ENCODE data around the gene MBD5. TPM values are rescaled to one million over a fixed set of nuclear protein-coding genes. Genes with fewer than 3 reads are reported as not detected.
A peak's percentile ranks its signal among the peaks of the same experiment; 100 is the strongest.

Gene MBD5
- total RNA-seq, 1 donor from 2014 or later: 72.5 TPM

DNA sequence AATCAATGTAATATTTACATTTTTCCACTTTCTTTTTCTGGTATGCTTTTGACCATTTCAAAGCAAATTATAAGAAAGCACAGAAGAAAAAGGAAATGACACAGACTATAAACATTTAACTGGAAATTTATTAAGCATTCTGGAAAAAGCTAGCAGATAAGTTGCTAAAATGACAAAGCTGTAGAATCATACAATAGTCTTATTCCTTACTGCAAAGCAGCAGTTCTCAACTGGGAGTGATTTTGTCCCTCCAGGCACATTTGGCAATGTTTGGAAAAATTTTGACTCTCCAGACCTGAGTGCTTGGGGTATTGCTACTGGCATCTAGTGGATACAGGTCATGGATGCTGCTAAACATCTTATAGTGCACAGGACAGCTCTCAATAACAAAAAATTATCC is 75.1 kb downstream of the MBD5 start:
- intact Hi-C loops (cut with DNase I): no loop called here
- ATAC-seq: no peak

DNA sequence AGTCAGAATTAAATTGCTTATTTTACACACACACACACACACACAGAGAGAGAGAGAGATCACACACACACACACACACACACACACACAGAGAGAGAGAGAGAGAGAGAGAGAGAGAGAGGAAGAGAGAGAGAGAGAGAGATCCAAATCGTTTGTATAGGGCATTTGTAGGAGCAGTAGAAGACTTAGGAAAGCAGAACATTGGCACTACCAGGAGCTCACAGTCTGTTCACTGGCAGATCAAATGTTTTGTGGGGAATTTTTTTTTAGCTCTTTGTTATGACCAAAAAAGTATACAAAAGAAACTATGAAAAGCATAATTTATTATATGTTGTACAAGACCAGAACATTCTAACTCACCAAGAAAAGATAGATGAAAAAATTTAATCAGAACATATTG is 81.8 kb downstream of the MBD5 start:
- DNase-seq (ENCODE audit: low spot score) (no peak), ATAC-seq (no peak)
- intact Hi-C loops (cut with DNase I): no loop called here

More for the DNA sequence above, 75.1 kb downstream of the MBD5 start:
- no peak for DNase-seq (ENCODE audit: low spot score)

DNA sequence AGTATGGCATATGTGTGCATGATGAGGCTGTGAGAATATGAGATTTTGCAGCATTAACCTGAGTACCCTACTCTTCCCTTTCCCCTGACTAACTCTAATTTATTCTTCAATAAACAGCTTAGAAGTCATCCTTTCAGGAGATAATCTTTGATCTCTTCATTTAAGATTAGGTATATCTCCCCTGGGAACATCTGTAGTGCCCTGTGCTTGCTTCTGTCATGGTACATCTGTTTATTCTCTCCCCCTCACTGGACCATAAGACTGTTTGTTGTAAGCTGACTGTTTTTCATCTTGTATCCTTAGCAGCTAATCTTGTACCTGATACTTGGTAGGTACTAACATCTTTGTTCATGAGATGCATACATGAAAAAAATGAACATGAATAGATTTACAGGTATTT is 83.1 kb downstream of the MBD5 start:
- ATAC-seq (no peak), DNase-seq (ENCODE audit: low spot score) (no peak)
- intact Hi-C loops (cut with DNase I): no loop called here

DNA sequence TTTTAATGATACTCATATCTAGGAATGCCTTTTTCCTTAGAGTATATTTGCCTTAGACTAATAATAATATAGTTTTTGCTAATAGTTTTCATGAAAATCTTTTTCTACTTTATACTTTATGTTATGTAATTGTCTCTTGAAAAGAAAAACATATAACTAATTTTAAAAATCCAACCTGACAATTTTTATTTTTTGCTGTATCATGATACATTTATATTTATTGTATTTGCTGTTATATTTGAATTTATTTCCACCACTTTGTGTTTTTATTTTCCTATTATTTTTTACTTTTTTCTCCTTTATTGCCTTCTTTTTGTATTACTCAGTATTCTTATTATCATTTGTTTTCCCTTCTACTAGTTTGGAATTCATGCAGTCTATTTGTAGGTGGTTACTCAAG is 85.4 kb downstream of the MBD5 start:
- DNase-seq (ENCODE audit: low spot score) (no peak), ATAC-seq (no peak)
- intact Hi-C loops (cut with DNase I): no loop called here

DNA sequence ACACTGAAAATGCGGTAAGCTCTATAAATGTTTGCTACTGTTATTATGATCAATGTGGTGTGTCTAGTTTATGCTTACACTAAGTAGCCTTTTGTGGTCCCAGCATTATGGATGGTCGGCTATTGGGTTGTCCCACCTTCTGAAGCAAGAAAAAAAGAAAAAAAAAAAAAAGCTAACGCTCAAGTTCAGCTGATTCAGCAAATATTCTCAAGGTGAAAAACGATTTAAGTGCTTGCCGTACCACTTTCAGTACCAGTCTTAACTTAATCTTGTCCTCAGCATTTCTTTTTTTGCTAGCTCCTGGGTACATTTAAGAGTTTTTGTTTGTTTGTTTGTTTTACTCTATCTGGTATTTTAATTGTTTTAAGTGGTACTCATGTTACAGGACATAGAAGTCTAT is 87.5 kb downstream of the MBD5 start:
- ATAC-seq: no peak
- intact Hi-C loops (cut with DNase I): no loop called here
- DNase-seq (ENCODE audit: low spot score): no peak

DNA sequence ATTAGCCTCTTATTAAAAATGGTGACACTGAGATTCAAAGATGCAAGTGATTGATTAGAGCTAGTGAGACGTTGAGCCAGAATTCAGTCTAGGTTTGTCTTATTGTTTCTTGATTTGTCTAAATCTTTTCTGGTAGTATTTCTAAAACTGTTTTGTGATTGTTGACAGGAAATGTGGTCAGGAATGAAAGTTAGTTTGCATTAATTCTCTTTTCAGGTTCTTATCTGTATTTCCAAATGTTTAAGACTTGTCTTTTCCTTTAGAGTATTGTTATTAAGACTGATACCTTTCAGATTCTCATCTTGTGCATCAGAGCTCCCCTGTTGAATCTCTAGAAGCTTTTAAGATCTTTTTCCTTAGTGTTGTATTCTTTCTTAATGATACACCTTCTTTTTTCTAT is 89.3 kb downstream of the MBD5 start:
- DNase-seq (ENCODE audit: low spot score) (no peak), ATAC-seq (no peak)
- intact Hi-C loops (cut with DNase I): no loop called here

DNA sequence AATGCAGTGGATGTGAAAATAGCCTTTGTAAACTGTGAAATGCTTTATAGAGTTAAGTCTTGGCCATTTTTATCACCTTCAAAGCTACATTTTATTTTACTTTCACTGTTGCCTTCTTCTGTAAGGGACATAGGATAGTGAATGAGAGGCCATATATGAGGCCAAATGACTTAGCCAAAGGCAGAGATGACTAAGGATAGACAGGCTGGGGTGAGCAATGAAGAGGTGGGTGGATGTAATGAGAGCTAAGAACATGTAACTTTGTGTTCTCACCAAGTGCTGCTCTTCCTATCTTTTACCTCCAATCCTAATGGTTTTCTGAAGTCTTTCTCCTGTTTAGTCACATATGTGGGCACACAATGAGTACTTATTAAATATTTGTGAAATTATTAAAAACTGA is 101.9 kb downstream of the MBD5 start:
- DNase-seq (ENCODE audit: low spot score) (no peak), ATAC-seq (no peak)
- intact Hi-C loops (cut with DNase I): no loop called here

DNA sequence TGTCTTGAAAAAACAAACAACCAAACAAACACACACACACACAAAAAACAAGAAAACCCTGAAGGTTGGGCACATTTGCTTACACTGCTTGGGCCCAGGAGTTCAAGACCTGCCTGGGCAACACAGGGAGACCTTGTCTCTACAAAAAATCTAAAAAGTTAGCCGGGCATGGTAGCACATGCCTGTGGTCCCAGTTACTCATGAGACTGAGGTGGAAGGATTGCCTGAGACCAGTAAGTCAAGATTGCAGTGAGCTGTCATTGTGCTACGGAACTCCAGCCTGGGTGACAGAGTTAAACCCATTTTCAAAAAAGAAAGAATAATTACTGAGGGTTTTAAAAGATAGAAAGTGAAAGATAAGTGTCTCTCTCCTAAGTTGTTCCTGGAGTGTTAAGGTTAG is 103.4 kb downstream of the MBD5 start:
- ATAC-seq (no peak), DNase-seq (ENCODE audit: low spot score) (no peak)
- intact Hi-C loops (cut with DNase I): no loop called here

DNA sequence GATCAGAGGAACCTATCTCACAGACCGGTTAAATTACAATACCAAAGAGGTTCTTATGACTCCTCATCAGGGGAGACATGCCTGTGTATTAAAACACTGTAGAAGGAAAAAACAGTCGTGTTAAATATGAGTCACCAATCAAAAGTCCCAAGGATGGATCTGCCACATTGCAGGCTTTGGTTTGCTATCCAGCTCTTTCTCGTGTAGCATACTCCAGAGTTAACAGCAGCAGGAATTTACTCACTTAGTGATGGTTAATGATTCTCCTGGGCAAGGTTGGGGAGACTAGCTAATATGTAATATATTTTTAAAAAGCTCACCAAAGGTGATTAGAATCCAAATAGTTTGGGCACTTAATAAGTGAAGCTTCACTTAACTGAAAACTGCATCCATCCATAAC is 109.7 kb downstream of the MBD5 start:
- ATAC-seq: no peak
- intact Hi-C loops (cut with DNase I): no loop called here
- no peak for DNase-seq (ENCODE audit: low spot score)

DNA sequence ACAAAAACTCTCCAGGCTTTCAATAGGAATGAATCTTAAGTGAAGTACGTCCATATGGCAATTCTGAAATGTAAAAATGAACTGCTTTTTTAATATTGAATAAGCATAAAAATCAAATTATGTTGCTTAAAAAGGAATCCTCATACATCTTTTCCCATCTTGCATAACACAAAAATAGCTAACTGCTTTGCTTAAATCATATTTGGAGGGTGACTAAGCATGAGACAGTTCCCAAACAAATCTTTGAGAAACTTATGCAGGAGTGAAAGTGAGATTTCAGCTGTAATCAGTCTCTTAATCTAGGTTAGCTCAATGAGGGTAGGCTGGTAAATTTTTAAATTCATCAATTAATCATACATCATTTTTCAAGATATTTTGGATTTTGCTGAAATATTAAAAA is 111.5 kb downstream of the MBD5 start:
- DNase-seq (ENCODE audit: low spot score) (no peak), ATAC-seq (no peak)
- intact Hi-C loops (cut with DNase I): no loop called here

DNA sequence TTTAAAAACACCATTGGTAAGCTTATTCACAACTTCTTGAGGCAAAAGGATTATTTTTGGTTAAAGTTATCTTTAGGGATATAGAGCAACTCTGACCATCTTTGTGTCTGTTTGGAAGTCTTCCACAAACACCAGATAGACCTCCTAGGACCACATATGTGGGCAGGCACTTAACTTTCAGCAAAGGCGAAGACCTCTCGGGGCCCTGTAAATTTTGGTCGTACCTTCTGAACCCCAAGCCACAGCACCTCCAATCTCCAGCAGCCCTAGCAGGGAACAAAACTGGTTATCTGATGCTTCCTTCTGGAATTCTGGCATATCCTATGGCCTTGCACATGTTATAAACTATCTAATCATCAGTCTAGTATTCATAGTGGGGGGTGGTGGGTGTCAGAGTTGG is 114.8 kb downstream of the MBD5 start:
- intact Hi-C loops (cut with DNase I): no loop called here
- no peak for DNase-seq (ENCODE audit: low spot score)
- ATAC-seq: no peak

DNA sequence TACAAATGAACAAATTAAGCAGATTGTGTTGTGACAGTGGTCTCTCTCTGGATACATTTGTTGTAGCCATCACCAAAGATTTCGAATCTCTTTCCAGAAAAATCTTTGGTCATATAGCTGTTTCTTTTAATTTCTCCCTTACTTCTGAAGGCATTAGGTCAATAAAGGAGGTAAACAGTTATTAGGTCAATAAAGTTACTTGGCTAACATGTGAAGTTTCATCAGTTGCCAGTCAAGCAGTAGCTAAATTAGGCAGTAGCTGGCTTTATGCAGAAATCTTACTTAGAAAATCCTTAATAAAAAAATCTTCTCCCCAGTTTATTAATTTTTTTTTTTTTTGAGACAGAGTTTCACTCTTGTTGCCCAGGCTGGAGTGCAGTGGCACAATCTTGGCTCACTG is 115.5 kb downstream of the MBD5 start:
- intact Hi-C loops (cut with DNase I): no loop called here
- DNase-seq (ENCODE audit: low spot score) (no peak), ATAC-seq (no peak)

DNA sequence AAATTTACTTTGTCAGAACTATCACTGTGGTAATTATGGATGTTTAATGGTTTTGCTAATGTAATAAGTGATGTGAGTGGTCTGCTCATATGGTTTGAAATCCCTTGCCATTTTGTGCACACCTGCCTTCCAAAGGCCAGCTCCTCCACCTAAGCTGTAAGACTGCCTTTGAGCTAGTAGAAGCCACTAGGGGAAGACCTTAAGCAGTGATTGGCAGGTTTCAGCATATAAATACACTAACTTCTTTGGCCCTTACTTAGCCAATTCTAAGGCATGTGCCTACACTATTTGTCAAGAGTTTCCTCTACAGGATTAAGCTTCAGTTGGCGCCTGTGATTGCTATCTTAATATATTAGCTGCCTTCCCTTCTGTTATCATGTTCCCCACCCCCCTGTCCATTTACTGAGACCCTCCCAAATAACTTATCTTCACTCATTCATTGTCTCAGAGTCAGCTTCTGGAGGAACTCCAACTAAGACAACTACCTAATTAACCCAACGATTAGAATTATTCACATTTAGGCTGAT is 141.1 kb downstream of the MBD5 start:
- intact Hi-C loops (cut with DNase I): no loop called here
- DNase-seq (ENCODE audit: low spot score) (no peak), ATAC-seq (no peak)

DNA sequence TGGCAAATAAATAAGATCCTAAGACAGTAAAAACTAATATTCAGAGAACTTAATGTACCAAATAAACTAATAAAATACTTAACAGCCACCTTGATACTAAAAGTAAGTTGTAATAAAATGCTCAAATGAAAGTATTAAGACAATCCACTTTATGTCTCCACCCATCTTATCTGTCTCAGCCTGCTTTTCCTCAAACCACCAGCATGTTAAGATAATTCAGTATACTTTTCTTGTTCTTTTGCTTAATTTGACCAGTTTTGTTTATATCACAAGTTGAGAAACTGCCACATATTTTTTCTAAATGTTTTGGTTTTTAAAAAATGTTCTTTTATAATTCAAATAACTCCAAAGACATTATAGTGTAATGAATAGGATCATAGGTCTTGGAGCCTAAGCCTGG is 142.0 kb downstream of the MBD5 start:
- intact Hi-C loops (cut with DNase I): no loop called here
- ATAC-seq (no peak), DNase-seq (ENCODE audit: low spot score) (no peak)

DNA sequence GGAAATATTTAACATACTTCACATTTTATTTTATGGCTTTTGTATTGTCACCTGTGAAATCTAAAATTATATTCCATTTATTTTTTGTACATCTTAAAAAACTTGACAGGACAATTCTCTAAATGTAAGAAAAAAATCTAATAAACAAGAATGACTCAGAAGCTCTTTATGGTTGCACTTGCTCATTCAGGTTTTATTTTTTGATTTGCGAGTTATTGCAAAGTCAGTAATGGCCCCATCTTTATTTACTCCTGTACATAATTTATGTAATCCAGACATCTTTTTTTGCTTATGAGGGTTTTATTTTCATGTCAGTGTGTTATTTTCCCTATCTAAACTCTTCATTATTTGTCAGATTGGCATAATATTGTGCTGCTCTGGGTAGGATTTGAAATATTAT is 145.1 kb downstream of the MBD5 start:
- DNase-seq (ENCODE audit: low spot score): no peak
- intact Hi-C loops (cut with DNase I): no loop called here
- ATAC-seq: no peak

DNA sequence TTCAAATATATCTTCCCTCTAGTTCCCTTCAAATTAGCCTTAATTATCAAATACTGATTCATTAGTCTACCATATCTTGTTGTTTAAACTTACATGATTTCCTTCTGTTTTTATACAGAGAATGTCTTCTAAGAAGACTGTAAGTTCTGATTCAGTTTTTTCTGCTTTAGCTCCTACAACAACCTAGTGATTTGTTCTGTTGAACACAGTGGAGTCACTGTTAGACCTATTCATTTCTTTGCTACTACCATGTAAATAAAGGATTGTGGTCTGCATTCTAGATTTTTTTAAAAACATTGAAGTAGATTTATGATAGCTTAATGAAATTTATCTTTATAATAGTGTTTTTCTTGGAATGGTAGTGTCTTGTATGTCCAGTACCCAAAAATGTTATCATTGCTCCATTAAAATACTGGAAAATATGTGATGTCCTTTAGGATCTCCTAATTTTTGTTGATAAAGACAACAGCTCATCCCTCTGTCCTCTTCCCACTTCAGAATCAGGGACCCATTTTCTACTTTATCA is 146.4 kb downstream of the MBD5 start:
- no peak for ATAC-seq
- intact Hi-C loops (cut with DNase I): no loop called here
- no peak for DNase-seq (ENCODE audit: low spot score)

DNA sequence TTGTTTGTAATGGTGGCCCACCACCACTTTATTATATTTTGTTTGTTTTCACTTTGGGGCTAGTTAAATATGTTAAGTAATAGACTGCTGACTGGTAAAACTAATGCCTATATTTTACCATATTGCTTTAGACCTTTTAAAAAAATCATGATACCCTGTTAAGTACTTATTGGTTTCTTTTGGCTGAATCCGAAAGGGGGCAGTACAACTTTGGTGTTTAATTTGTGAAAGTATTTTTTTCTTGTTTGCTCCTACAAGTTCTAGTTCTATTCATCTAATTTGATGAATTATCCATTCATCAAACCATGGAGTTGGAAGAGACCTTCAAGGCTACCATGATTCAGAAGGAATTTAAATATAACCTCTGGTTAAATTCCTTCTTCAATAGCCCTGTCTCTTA is 147.0 kb downstream of the MBD5 start:
- no peak for ATAC-seq
- intact Hi-C loops (cut with DNase I): no loop called here
- DNase-seq (ENCODE audit: low spot score): no peak

DNA sequence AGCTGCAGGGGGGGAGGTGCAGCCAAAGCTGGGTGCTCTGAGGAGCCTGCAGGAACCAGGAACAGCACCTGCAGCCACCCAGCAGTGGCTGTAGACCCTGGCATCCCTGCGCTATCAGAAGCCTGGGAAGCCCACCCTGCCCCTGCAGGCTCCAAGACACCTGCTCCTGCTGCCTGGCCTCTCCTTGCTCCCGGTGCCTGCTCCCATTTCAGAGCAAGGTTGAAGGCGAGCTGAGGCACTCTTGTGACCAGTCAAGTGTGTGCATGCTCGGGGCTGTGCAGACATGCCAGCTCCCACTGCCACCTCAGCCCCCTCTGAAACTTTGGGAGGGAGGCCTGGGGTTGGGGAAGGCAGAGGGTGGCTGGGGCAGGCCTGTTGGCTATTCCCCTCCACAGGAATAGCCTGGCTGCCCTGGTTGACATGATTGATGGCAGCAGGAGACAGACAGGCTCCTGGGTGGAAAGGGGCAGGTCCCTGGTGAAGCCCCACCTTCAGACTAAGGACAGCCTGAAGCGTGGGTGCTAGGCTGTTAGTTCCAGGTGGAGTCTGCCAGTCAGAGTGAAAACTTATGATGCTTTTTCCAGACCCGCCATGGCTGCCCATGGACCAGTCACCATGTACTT is 151.4 kb downstream of the MBD5 start:
- DNase-seq (ENCODE audit: low spot score) (no peak), ATAC-seq (peak; percentile 30)
- intact Hi-C loops (cut with DNase I): no loop called here

DNA sequence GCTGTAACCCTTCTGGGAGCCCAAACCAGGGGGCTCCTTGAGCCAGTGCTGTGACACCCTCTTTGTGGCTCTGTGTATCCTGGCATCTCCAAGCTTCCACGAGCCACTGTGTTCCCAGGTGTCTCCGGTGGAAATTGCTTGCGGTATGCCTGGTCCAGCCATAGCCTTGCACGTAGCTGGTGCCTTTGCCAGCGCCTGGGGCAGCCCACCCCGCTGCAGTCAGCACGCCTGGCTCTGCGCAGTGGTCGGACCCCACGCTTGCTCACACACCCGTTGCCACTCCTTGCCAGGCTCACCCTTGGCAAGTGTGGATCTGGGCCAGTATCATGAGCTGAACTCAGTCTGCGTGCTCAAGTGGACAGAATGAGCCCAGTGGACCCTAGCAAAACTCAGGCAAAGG is 152.3 kb downstream of the MBD5 start:
- no peak for DNase-seq (ENCODE audit: low spot score)
- ATAC-seq: no peak
- intact Hi-C loops (cut with DNase I): no loop called here

DNA sequence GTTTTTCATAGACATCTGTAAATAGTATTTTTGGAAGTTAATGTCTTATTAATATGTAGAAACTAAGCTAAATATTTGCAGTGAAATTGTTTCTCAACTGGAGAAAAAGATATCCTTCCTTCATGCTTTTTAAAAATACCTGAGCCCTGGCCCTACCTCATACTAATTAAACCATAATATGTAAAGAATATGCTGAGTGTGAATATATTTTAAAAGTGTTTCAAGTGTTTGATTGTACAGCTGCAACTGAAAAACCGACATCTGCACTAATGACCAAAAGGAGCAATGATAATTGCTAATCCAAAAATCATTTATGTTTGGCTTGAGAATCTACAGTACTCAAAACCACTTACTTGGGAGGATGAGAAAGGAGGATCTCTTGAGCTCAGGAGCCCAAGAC is 156.7 kb downstream of the MBD5 start:
- DNase-seq (ENCODE audit: low spot score) (no peak), ATAC-seq (no peak)
- intact Hi-C loops (cut with DNase I): no loop called here

DNA sequence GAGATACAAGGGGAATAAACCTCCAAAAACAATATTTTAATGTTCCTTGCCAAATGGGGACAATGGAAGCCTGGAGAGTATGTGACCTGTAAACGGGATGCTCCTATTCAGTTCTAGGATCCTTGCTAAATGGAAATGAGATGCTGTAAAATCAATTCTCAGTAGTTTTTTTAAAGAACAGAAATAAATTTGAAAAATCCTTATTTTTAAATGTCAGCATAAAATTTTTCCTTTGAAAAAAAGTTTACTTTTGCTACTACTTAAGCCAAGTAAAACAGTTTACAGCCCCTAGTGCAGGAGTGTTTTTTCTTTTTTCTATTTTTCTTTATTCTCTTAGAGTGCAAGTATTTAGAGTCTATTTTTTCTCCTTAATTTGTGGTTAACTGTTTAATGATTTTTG is 158.8 kb downstream of the MBD5 start:
- no peak for DNase-seq (ENCODE audit: low spot score)
- intact Hi-C loops (cut with DNase I): no loop called here
- no peak for ATAC-seq

Data from sciatic nerve (tissue), 2 donors.